Right lobe of liver (tissue), 6 donors: ENCODE measurements around the gene HOXB4. TPM values are rescaled to one million over a fixed set of nuclear protein-coding genes. Genes with fewer than 3 reads are reported as not detected.

ENCODE experiments used
- ATAC-seq, 4 donors: fragments of 200-7000 bp; cut with Tn5 transposase; one replicate each; pipeline ENCODE4 v1.9.1; 2020; ENCODE audit warnings: mild to moderate bottlenecking in 4 of 4, moderate library complexity in 4 of 4
- DNase-seq, 3 donors: peaks; one replicate each; pipeline ENCODE4 v3.0.0-alpha.2; 2020
- H3K27ac ChIP-seq, 3 donors: fragments of 200-600 bp; one replicate each; pipeline ENCODE4 v1.8.0; 2022
- H3K27me3 ChIP-seq, 2 donors: fragments of 200-600 bp; one replicate each; pipeline ENCODE4 v1.8.0; 2022
- H3K36me3 ChIP-seq, 4 donors: fragments of 200-600 bp; sonication (generic) in 1 of 4; one replicate each; pipeline versions ENCODE4 v1.5.1 to v1.8.0; 2017 to 2022; ENCODE audit warnings: control low read depth in 1 of 4
- H3K4me1 ChIP-seq, 4 donors: fragments of 200-600 bp; sonication (generic) in 1 of 4; one replicate each; pipeline versions ENCODE4 v1.5.1 to v1.8.0; 2017 to 2022; ENCODE audit warnings: control low read depth in 1 of 4
- H3K4me3 ChIP-seq, 3 donors: fragments of 200-600 bp; one replicate each; pipeline ENCODE4 v1.8.0; 2022
- H3K9me3 ChIP-seq, 4 donors: fragments of 200-600 bp; sonication (generic) in 1 of 4; one replicate each; pipeline versions ENCODE4 v1.5.1 to v1.8.0; 2017 to 2022; ENCODE audit warnings: control low read depth in 1 of 4
- POLR2A ChIP-seq: fragments of 450-650 bp; IDR thresholded peaks from one replicate; pipeline ENCODE4 v1.6.1; 2017; ENCODE audit warnings: antibody characterized with exemption, mild to moderate bottlenecking
- WGBS: methylation state at CpG from one replicate; pipeline ENCODE4 v1.1.6; 2018; ENCODE audit warnings: low coverage, low lambda C conversion rate; ENCODE audit not compliant: insufficient coverage; ENCODE audit errors: missing lambda C conversion rate; 5-methylcytosine and 5-hydroxymethylcytosine counted together
- intact Hi-C, 2 donors: fragments of 100-400 bp; cut with DNase I; formaldehyde crosslinking; loops; one replicate each; pipeline versions ENCODE4 v1.11.2 to v1.14.1; 2022
- total RNA-seq, 6 experiments: library from RNA; depleted of rRNA in 2 of 6; stranded (reverse); fragments of >200 nt in 2 of 6; fragmentation: NEBNext Ultra II Directional in 3 of 6; extraction: Animal tissue kit (Norgen Biotek cat#: 25700) in 3 of 6; gene quantifications; one replicate each; pipeline versions ENCODE4 v1.1.0 to v1.2.4, GENCODE V29; 2016 to 2023
- TF ChIP-seq, protein P1 (sequence below), 4 donors: fragments of 200-600 bp in 3 of 4; fragments of 450-650 bp in 1 of 4; IDR thresholded peaks; one replicate each; pipeline versions ENCODE4 v1.5.1 to v1.8.0; 2016 to 2022; ENCODE audit warnings: antibody characterized with exemption in 4 of 4, mild to moderate bottlenecking in 2 of 4
- donor health status: DM: no; HTN: yes; CAD: no.
- donor health status: DM: no; HTN: no; CAD: no.
- donor health status: DM: no; HTN: no; CAD: no.
- donor health status: DM: no; HTN: yes; CAD: no.
- donor health status: DM: no; HTN: yes; CAD: no.

Gene HOXB4
- total RNA-seq, 6 experiments from 2014 or later: 0.31 to 1.1 (median 0.68) TPM

DNA sequence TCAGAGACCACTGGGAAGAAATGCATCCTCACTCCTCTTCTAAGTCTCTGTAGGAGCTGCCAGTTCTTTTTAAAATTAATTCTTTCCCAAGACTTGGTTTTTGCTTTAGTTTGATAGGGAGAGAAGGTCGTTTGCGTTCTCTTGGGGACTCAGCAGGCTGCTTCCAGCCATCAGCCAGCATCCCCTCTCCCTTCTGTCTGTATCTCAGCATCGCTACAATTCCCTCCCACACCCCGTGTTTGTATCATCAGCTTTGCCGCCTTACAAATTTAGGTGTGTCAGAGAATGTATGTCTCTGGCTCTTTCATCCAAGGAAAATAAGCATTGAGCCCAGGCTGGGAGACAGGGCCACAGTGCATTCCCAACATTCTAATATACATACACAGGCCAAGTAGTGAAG lies 21.2 kb upstream of the HOXB4 start:
- H3K36me3 ChIP-seq: no peaks in the 10 kb centered on the region
- no peak overlapping the region for H3K27ac ChIP-seq
- WGBS: 60% methylated on average over 5 of the region's 5 CpGs
- peaks cover 0 to 49% of the 10 kb centered on the region in 2 donors for H3K27me3 ChIP-seq
- TF ChIP-seq, protein P1, sequence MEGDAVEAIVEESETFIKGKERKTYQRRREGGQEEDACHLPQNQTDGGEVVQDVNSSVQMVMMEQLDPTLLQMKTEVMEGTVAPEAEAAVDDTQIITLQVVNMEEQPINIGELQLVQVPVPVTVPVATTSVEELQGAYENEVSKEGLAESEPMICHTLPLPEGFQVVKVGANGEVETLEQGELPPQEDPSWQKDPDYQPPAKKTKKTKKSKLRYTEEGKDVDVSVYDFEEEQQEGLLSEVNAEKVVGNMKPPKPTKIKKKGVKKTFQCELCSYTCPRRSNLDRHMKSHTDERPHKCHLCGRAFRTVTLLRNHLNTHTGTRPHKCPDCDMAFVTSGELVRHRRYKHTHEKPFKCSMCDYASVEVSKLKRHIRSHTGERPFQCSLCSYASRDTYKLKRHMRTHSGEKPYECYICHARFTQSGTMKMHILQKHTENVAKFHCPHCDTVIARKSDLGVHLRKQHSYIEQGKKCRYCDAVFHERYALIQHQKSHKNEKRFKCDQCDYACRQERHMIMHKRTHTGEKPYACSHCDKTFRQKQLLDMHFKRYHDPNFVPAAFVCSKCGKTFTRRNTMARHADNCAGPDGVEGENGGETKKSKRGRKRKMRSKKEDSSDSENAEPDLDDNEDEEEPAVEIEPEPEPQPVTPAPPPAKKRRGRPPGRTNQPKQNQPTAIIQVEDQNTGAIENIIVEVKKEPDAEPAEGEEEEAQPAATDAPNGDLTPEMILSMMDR (IDR thresholded peaks at IDR 0.05): no peak
- TF ChIP-seq POLR2A: no peak
- no peak for DNase-seq
- ATAC-seq: no peak
- H3K9me3 ChIP-seq: no peaks in the 10 kb centered on the region
- H3K4me1 ChIP-seq: peaks cover 0 to 23% (median 0%) of the 10 kb centered on the region in 4 donors
- no peak overlapping the region for H3K4me3 ChIP-seq
- intact Hi-C loops: no loop called here

DNA sequence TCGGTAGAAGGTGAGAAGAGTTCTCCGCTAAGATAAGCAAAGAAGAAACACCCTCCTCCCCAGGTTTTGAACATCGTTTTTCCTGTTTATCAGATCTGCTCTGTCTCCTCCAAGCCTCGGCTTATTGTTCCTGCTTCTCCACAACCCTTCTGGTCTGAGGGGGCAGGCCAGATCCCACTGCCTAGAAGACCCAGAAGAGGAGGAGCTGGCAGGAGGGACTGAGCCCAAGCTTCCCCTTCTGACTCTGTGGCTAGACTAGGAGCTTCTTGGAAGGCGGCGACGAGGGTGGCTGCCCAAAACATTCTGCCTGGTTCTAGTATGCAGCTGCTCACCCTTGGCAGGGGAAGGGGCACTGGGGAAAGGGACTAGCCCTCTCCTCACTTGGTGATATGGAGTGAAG lies 20.6 kb upstream of the HOXB4 start:
- Histone ChIP-seq H3K4me3 (no peak overlapping the region), H3K27ac (no peak overlapping the region), H3K27me3 (peaks cover 0 to 47% of the 10 kb centered on the region in 2 donors), H3K4me1 (peaks cover 0 to 23% (median 0%) of the 10 kb centered on the region in 4 donors), H3K9me3 (no peaks in the 10 kb centered on the region), H3K36me3 (no peaks in the 10 kb centered on the region)
- 5% methylated on average over 4 of the region's 7 CpGs for WGBS
- intact Hi-C loops: no loop called here
- TF ChIP-seq, protein P1 (IDR thresholded peaks at IDR 0.05): no peak
- TF ChIP-seq POLR2A: no peak
- DNase-seq (no peak), ATAC-seq (no peak)

- Histone ChIP-seq H3K27me3 (peaks cover 0 to 45% of the 10 kb centered on the region in 2 donors), H3K36me3 (no peaks in the 10 kb centered on the region), H3K9me3 (no peaks in the 10 kb centered on the region), H3K27ac (peak overlapping the region in 2 of 3 donors; percentile 46 to 53), H3K4me3 (peak overlapping the region; percentile 36 to 48 (median 36)), H3K4me1 (peaks cover 0 to 23% (median 0%) of the 10 kb centered on the region in 4 donors)
- DNase-seq: no peak
- peak; percentile 16 to 48 (median 42) for ATAC-seq
- intact Hi-C loops: no loop called here
- no peak for TF ChIP-seq POLR2A
- TF ChIP-seq, protein P1 (IDR thresholded peaks at IDR 0.05): no peak
- 4% methylated on average over 23 of the region's 68 CpGs for WGBS
Observed at GRCh38 chr17:48597778-48598631, 19.9 kb upstream of the HOXB4 start.

DNA sequence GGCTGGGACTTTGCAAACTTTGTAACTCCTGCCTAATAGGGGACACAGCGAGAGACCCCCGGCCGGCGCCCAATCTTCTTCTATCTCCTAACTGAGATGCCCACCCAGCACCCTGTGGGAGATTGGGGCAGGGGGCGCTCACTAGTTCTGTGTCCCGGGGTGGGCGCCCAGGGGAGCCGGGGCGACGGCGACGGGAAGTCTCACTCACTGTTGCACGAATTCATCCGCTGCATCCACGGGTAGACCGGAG lies 19.3 kb upstream of the HOXB4 start:
- DNase-seq (no peak), ATAC-seq (no peak)
- Histone ChIP-seq H3K27me3 (peaks cover 0 to 48% of the 10 kb centered on the region in 2 donors), H3K9me3 (no peaks in the 10 kb centered on the region), H3K27ac (peak overlapping the region in 2 of 3 donors; percentile 46 to 53), H3K4me1 (peaks cover 0 to 17% (median 0%) of the 10 kb centered on the region in 4 donors), H3K36me3 (no peaks in the 10 kb centered on the region), H3K4me3 (peak overlapping the region; percentile 36 to 48 (median 36))
- intact Hi-C loops: no loop called here
- no CpG with 5 or more reads among the region's 16 CpGs for WGBS
- no peak for TF ChIP-seq POLR2A
- TF ChIP-seq, protein P1 (IDR thresholded peaks at IDR 0.05): no peak
